GM18873 (cell line): Measurements from ENCODE around the gene GAL.

Experiments
- ATAC-seq: cut with Tn5 transposase; IDR thresholded peaks from one replicate; pipeline ENCODE4 v1.9.1; 2021; ENCODE audit warnings: mild to moderate bottlenecking, moderate library complexity, moderate number of reproducible peaks; ENCODE audit not compliant: unreplicated experiment, low FRiP score

GAL gene

DNA sequence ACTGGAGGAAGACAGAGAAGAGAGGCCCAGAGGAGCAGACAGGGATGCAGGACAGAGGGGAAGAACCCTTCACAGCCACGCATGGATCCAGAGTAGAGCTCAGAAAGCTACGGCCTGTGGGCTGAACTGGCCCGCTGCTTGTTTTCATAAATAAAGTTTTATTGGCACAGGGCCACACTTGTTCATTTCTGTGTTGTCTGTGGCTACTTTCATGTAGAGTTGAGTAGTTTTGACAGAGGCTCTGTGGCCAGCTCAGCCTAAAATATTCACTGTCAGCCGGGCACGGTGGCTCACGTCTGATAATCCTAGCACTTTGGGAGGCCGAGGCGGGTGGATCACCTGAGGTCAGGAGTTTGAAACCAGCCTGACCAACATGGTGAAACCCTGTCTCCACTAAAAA, 26.2 kb upstream of the GAL start:
- no peak for ATAC-seq

DNA sequence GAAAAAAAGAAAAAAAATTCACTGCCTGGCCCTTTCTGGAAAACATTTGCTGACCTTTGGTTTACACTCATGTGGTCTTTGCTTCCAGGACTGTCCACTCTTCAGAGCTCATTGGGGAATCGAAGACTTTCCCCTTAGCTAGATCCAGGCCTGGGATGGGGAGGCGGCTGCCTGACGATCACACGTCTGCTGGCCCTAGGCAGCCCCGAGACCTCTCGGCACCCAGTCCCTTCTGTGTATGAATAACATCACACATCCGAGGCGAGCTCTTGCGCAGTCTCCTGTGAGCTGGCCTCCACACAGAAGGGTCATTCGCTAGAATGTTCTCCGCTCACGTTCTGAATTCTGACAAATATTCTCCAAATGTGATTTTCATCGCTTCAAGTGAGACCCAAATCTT, 25.7 kb upstream of the GAL start:
- no peak for ATAC-seq

DNA sequence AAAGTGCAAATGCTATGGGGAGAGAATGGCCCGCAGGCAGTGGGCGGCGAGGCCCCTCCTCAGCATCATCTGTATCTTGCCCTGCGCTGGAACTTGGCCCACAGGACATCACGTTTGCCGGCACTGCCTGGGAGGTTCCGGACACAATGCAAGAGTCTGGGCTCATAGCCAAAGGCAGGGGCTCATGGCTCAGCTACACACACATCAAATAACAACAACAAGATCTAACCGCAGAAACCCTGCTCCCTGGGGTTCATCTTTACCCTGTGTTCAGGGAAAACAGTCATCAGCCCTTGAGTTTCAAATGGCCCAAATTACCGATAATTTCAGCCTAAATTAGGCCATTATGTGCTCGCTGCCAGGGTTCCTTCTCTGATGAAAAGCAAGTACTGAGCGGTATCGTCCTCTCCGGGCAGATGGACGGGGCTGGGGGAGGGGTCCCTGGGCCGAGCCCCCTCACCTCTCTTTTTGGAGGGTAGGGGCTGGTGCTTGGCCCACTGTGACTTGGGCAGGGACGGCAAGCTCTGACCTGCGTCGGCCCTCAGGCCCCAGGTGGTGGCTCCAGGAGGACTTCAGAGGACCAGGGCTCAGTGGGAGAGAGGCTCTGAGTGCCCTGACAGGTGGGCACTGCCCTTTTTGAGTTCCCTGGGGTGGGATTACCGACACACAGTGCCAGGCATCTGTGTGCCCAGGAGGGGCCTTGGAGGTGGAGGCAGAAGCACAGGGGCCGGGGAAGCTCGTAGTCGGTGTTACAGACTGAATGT, 25.0 kb upstream of the GAL start:
- ATAC-seq: no peak

DNA sequence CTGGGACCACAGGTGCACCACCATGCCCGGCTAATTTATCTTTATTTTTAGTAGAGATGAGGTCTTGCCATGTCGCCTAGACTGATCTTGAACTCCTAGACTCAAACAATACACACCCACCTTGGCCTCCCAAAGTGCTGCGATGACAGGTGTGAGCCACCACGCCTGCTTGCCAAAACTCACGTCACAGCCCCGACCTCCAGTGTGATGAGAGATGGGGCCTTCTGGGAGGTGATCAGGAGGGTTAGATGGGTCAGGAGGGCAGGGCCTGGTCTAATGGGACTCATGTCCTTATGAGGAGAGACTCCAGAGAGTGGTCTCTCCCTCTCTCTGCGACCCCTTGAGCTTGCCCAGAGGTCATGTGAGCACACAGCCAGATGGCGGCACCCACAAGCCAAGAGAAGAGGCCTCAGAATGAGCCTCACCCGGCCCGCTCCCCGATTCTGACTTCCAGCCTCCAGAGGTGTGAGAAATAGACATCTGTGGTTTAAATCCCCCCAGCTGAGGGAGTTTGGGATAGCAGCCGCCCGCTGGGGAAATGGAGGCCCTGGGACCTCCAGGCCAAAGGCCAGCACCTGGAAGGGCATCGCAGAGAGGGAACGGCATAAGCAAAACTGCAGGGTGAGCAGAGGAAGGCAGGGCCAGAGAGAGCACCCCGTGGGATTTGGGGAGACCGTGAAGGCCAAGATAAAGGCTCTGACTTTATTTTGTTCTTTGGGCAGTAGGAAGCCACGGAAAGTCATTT, 24.1 kb upstream of the GAL start:
- no peak for ATAC-seq

DNA sequence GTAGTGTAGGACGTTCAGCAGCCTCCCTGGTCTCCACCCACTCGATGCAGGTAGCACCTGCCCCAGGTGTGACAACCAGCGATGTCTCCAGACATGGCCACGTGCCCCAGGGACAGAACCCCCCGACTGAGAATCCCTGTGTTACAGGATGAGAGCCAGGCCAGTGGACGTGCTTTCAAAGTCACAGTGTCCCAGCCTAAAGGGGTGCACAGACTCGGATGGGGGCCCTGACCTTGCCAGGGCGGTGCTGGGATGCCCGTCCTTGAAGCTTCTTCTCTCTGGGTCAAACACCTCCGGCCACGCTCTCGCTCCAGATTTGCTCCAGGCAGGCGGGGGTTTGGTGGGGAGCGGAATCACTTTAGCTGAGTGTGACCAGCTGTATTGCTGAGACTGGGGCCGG, 23.3 kb upstream of the GAL start:
- ATAC-seq: no peak

DNA sequence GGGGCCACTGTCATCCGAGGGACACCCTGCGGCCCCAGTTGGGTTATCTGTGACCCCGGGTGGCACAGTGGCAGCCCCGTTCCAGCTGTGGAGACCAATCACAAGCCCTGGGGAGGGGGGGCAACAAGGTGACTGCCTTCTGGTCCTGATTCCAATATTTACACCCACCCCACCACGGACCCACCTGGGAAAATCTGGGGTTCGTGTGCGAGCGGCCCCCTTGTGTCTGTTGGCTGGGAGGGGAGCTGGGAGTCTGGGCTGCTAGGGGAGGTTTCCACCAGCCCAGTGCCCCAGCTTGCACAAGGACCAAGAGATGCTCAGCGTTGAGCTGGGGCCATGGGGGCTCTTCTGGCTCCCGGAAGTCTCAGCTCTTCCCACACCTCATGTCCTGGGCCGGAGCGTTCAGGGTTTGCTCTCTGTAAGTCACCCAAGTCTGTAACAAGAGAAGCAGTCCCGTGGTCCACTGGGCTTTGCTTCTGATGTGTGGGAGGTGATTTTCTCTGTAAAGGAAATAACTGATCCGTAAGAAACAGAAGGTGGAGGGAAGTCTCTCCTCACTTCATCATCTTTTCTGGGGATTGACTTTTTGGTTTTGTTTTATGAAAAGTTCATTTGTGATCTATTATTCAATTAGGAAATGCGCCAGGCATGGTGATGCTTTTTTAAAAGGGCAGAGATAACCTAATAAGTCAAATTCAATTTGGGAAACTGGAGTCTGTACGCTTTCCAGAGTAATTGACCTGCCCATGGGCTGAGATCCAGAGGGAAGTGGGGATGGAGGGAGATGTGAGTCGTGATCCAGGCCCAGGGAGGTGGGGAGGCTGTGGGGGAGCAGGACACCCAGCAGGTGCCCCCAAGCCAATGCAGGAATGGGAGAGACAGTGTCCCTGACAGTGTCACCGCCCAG, 22.4 kb upstream of the GAL start:
- ATAC-seq: no peak

DNA sequence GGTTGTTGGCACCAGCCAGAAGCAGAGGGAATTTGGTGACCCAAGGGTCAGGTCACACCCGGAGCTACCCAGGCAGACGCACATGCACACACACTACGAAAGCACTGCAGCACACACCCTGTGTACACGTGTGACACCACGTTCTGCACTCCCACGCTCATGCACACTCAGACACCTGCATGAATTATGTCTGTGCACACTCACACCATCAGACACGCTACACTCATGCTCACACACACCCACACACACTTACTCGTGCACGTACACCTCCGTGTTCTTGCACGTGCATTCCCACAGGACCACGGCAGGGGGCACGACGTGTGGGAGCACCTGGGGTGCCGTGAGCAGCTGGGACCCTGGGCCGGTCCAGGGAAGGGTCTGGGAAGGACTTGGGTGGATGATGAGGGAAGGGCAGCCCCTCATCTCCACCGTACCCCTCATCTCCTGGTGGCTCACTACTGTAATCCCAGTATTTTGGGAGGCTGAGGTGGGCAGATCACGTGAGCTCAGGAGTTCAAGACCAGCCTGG, 20.8 kb upstream of the GAL start:
- ATAC-seq: no peak

DNA sequence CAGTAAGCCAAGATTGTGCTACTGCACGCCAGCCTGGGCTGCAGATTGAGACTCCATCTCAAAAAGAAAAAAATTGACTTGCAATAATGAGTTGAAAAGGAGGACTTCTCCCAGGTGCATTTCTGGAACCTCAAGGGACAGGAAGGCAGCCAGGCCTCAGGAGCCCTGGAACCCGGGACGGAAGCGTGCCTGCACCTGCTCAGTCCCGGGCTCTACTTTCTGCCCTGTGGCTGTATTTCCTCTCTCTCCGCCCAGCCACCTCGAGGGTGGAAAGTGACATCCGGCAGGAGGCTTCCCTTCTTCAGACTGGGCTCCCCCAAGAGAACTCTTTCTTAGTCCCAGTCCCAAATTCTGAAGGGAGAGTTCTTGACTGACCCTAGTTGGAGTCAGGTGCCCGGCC, 20.2 kb upstream of the GAL start:
- no peak for ATAC-seq

DNA sequence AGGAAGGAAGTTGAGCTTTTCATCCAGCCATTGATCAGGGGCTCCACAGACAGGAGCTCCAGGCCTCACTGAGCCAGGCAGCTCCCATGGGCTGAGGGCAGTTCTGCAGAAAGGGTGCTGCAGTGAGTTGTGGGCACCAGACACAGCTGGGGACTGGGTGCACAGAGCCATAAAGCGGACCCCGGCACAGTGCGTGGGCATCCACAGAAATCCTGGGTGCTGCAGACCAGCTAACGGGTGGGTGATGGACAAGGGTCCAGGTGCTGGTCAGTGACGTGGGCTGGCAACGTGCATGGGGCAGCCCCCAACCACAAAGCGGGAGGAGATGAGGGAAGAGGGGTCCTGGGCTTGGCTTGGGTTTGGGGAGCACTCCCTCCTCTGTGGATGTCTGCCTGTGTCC, 19.4 kb upstream of the GAL start:
- ATAC-seq: no peak

DNA sequence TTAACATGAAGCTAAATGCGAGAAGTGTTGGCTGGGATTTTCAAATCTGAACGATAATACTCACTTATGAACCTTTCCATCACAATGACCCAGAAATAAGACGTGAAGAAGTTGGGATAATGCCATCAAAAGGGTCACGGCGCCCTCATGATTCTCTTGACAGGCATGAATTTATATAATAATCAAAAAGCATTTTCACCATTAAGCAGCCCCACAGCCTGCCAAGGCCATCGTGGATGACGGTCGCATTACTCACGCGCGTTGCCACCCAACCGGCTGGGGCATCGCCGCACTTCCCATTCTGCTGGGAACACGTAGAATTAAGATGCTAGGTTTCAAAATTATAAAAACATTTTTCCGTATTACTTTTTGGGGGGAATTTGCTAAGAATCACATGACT, 18.9 kb upstream of the GAL start:
- no peak for ATAC-seq

DNA sequence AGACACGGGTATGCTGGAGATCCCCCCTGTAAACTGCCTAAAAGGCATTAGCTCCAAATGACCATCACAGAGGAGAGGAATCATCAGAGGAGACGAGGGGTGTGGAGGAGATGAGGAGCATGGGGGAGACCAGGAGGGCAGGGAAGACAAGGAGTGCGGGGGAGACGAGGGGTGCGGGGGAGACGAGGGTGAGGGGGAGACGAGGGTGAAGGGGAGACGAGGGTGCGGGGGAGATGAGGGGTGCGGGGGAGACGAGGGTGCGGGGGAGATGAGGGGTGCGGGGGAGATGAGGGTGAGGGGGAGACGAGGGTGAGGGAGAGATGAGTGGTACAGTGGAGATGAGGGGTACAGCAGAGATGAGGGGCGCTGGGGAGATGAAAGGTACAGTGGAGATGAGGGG, 17.5 kb upstream of the GAL start:
- ATAC-seq: no peak

DNA sequence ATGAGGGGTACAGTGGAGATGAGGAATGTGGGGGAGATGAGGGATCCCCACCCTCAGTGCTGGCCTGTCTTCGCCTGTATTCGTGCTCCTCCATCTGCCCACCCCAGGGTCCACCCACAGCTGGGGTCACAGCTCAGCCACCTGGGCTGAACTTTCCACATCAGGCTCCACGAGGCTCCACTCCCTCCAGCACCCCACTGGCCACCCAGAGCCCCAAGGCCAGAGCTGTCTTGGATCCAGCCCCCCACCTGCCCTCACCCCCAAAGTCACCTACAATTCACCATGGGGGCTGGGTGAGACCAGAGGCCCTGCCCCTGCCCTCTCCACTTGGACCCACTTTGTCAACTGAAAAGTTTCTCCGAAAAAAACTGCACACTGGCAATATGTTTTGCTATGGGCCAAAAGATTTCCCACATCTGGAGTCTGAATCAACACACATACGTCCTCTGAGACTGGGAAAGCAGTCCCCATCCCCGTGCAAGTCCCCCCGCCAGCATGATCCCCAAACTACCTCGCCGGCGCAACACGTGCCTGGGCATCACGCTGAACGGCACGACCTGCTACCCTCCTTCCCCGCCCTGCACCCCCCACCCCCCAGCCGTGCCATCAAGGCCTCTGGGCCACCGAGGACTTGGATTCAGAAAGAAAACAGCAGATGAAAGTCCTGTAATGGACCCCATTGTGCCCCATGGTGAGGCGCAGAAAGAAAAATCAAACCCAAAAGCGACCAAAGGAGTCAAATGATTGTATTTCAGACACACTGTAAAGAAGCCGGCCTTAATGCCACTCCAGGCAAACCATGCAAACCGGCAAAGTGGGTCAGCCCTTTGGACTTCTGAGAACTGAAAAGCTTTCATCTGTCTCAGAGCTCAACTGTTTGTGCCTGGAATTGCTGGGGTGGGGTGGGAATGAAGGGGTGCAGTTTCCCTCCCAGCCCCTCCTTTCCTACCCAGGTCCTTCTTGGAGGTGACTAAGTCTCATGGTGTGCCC, 16.5 kb upstream of the GAL start:
- no peak for ATAC-seq

DNA sequence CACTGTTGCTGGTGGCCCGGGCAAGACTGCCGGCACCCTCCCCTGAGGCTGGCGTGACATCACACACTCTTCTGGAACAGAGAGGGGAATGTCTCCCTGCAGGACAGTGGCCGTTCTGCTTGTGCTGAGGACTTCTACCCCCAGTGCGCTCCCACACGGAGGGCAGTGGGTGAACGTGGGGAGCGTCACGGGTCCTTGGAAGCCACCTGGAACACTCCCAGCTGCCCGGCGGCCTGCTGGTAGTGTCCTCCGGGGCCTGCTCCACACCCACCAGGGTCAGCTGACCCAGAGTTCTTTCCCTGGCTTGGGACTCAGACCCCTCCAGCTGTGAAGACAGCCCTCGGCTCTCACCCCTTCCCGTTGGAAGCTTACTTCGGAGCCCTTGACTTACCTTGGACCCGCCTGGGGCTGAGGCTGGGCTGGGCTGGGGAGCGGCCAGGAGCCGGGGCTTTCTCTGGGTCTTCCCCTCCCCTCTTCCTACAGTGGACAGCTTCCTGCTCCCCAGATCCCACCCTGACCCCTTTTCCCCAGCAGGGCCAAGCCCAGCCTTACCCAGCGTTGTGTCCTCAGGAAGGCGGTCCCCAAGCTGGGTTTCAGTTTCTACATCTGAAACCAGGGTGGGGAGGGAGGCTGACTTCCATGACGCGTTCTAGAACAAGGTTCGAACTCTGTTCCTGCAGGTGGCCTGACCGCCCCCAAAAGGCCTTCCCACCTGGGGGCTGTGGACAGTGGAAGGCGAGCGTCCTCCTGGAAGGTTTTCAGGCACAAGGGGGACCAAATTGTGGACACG, 14.8 kb upstream of the GAL start:
- ATAC-seq: no peak

DNA sequence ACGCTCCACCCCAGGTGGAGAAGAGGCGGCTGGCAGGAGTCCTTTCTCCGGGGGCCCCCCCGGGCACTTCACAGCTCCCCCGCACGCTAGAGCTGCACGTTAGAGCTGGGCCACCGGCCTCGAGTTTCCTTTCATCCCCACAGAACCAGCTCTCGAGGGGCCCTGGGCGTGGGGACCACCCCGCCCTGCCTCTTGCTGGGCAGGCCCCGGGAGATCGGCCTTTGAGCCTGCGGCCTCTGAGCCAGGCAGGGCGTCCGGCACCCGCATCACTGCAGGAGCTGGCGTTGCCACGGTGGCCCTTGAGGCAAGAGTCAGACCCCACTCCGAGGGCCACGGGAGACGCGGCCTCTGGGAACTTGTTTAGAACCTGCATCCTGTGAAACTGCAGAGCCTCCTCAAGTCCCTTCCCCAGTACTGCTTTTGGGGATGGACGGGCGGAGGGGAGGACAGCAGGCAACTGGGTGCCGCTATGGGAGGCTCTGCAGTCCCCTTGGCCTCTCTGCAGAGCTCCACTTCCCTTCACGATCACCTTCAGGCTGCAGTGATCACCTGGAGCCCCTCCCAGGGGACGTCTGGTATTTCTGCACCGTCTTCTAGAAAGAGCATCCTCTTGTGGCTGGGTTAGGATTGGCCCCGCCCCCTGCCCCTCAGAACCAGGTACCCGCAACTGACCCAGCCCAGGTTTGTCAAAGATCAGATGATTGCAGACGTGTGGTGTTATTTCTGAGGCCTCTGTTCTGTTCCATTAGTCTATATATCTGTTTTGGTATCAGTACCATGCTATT, 13.9 kb upstream of the GAL start:
- ATAC-seq: no peak

DNA sequence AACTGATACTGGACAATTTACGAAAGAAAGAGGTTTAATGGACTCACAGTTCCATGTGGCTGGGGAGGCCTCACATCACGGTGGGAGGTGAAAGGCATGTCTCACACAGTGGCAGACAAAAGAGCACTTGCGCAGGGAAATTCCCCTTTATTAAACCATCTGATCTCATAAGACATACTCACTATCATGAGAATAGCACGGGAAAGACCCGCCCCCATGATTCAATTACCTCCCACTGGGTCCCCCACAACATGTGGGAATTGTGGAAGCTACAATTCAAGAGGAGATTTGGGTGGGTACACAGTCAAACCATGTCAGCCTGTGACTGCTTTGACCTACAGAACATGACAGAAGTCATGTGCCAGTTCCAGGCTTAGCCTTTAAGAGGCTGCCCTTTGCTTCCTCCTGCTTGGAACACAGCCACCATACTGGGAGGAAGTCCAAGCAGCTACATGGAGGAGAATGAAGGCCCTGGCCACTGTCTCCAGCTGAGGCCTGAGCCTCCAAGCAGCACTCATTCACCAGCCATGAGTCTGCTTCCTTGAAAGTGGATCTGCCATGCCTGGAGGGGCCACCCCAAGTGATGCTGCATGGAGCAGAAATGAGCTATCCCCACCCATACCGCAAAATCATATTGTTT, 10.9 kb upstream of the GAL start:
- ATAC-seq: no peak

DNA sequence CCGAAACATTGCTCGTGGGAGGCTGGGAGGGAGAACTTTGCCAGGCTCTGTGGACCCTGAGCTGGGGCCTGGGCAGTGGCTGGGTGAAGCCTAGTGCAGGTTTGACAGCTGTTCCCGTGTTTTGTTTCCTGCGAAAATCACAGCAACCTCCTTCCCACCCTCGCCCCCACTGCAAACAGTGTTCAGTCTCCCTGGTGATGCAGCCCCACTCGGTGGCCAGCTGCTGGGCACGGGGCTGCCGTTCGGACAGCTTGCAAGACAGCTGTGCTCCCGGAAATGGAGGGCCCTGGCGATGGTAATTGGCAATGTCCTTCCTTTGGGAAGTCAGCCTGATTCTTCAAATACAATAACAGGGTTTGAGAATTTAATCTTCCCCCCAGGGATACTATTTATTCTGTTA, 10.4 kb upstream of the GAL start:
- ATAC-seq: no peak

DNA sequence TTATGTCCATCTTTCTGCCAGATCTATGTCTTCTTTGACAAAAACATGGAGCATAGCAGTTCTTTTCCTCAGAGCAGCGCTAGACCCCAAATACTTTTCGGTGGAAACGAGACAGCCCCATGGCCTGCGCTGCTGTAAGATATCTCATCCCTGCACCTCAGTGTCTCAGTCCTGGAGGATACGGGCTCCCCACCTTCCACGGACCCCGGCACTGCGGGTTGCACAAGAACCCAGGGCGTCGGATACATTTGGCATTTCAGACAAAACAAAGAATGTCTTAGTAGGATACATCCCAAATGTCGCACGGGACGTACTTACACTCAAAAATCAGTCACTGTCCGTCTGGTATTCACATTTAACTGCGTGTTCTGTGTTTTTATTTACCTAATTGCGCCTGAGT, 9.9 kb upstream of the GAL start:
- ATAC-seq: no peak

DNA sequence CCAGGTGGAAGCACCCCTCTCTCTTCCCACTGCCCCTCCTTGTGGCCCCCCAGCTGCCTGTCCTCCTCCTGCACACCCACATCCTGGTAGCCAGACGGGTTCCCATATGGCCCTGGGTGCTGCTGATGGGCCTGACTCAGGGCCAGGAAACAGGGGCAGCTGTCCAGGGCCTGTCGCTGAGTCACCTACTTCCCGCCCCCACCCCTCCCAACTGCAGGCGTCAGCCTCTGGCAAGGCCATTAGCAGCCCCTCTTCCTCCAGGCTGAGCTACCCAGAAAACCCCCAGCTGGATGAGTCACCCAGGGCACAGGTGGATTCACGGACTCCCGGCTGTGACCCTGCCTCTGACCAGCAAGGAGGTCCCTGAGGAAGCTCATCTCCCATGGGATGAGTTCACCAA, 6.9 kb upstream of the GAL start:
- ATAC-seq: no peak
